Vagina (tissue), 2 donors: ENCODE results near the gene DDX23. TPM values are rescaled to one million over a fixed set of nuclear protein-coding genes. Genes with fewer than 3 reads are reported as not detected.
A peak's percentile ranks its signal among the peaks of the same experiment; 100 is the strongest.

Experiments
- DNase-seq, 2 donors: peaks; one replicate each; pipeline ENCODE4 v3.0.0-alpha.2; 2017; ENCODE audit errors: extremely low spot score in 2 of 2
- H3K27ac ChIP-seq: fragments of 200-600 bp; sonication (generic); one replicate; pipeline ENCODE4 v1.5.1; 2019
- H3K27me3 ChIP-seq: fragments of 200-600 bp; sonication (generic); one replicate; pipeline ENCODE4 v1.5.1; 2019
- H3K36me3 ChIP-seq, 2 donors: fragments of 200-600 bp; sonication (generic); one replicate each; pipeline ENCODE4 v1.5.1; 2017 to 2019
- H3K4me1 ChIP-seq: fragments of 200-600 bp; sonication (generic); one replicate; pipeline ENCODE4 v1.5.1; 2019
- H3K4me3 ChIP-seq, 2 donors: fragments of 200-600 bp; sonication (generic); 1 replicate in 1 of 2; 2 replicates in 1 of 2; pipeline ENCODE4 v1.5.1; 2016 to 2019
- H3K9me3 ChIP-seq: fragments of 200-600 bp; sonication (generic); one replicate; pipeline ENCODE4 v1.5.1; 2019
- CTCF ChIP-seq, 3 experiments: fragments of 450-650 bp in 2 of 3; fragments of 200-600 bp in 1 of 3; sonication (generic) in 1 of 3; IDR thresholded peaks; one replicate each; pipeline ENCODE4 v1.5.1; 2017 to 2019; ENCODE audit warnings: antibody characterized with exemption in 3 of 3, mild to moderate bottlenecking in 2 of 3, moderate library complexity in 2 of 3
- POLR2A ChIP-seq, 2 donors: fragments of 450-650 bp; IDR thresholded peaks; one replicate each; pipeline ENCODE4 v1.6.1; 2017; ENCODE audit warnings: antibody characterized with exemption in 2 of 2, mild to moderate bottlenecking in 2 of 2, moderate library complexity in 2 of 2
- POLR2AphosphoS5 ChIP-seq, 2 donors: sonication (generic); formaldehyde crosslinking; IDR thresholded peaks; one replicate each; pipeline ENCODE4 v1.9.0; 2017; ENCODE audit warnings: antibody characterized with exemption in 2 of 2, mild to moderate bottlenecking in 2 of 2, low read depth in 1 of 2; ENCODE audit not compliant: insufficient read depth in 1 of 2
- intact Hi-C: fragments of 100-400 bp; cut with DNase I; formaldehyde crosslinking; loops from one replicate; pipeline ENCODE4 v1.15.1; 2023
- total RNA-seq: library from RNA; depleted of rRNA; stranded (reverse); fragments of >200 nt; gene quantifications from one replicate; pipeline ENCODE4 v1.2.3, GENCODE V29; 2016

DDX23 gene
- total RNA-seq, 1 donor from 2014 or later = 57.9 TPM

GRCh38 chr12:48788854-48789775, 62.8 kb downstream of the DDX23 start, which contains the start of gene ADCY6:
Gene ADCY6, minus strand, starts transcription at chr12:48789089. Its CDS starts 5,655 bp downstream, at chr12:48783434.
- peak in 1 of 2 donors; percentile 85 for DNase-seq
- intact Hi-C loops = no loop called here
- H3K4me3 ChIP-seq = peak within 1 kb of the TSS; percentile 81 to 97
- H3K27ac ChIP-seq = peak within 1 kb of the TSS; percentile 94
- H3K27me3 ChIP-seq = no peaks in the 10 kb centered on the region
- H3K4me1 ChIP-seq = peaks cover 39% of the 10 kb centered on the region
- no peaks in the 10 kb centered on the region for H3K36me3 ChIP-seq
- H3K9me3 ChIP-seq = no peaks in the 10 kb centered on the region
- TF ChIP-seq CTCF (IDR thresholded peaks at IDR 0.05) (no peak), POLR2AphosphoS5 (IDR thresholded peaks at IDR 0.05; ENCODE audit: insufficient read depth in 1 of 2, low read depth in 1 of 2) (peak in 1 of 2 donors; percentile 21), POLR2A (IDR thresholded peaks at IDR 0.05) (peak in 1 of 2 donors; percentile 30)

GRCh38 chr12:48788524-48788853, 63.5 kb downstream of the DDX23 start:
- peak overlapping the region; percentile 94 for H3K27ac ChIP-seq
- H3K27me3 ChIP-seq = no peaks in the 10 kb centered on the region
- H3K4me1 ChIP-seq = peaks cover 39% of the 10 kb centered on the region
- DNase-seq = peak in 1 of 2 donors; percentile 79
- TF ChIP-seq POLR2AphosphoS5 (IDR thresholded peaks at IDR 0.05; ENCODE audit: insufficient read depth in 1 of 2, low read depth in 1 of 2) = no peak
- TF ChIP-seq CTCF (IDR thresholded peaks at IDR 0.05) = no peak
- TF ChIP-seq POLR2A (IDR thresholded peaks at IDR 0.05) = no peak
- no peaks in the 10 kb centered on the region for H3K36me3 ChIP-seq
- no peaks in the 10 kb centered on the region for H3K9me3 ChIP-seq
- peak overlapping the region; percentile 81 to 97 for H3K4me3 ChIP-seq
- intact Hi-C loops = no loop called here

GRCh38 chr12:48787791-48788523, 64.0 kb downstream of the DDX23 start:
- intact Hi-C loops = no loop called here
- H3K27me3 ChIP-seq = no peaks in the 10 kb centered on the region
- H3K36me3 ChIP-seq = peaks cover 0 to 2% of the 10 kb centered on the region in 2 donors
- DNase-seq = peak in 1 of 2 donors; percentile 83
- peaks cover 39% of the 10 kb centered on the region for H3K4me1 ChIP-seq
- TF ChIP-seq POLR2A (IDR thresholded peaks at IDR 0.05) (no peak), POLR2AphosphoS5 (IDR thresholded peaks at IDR 0.05; ENCODE audit: insufficient read depth in 1 of 2, low read depth in 1 of 2) (no peak), CTCF (IDR thresholded peaks at IDR 0.05) (no peak)
- H3K9me3 ChIP-seq = no peaks in the 10 kb centered on the region
- H3K4me3 ChIP-seq = peak overlapping the region; percentile 81 to 97
- peak overlapping the region; percentile 94 for H3K27ac ChIP-seq

GRCh38 chr12:48786591-48787544, 65.1 kb downstream of the DDX23 start:
- intact Hi-C loops = no loop called here
- Histone ChIP-seq H3K9me3 (no peaks in the 10 kb centered on the region), H3K27ac (peak overlapping the region; percentile 94), H3K36me3 (peaks cover 0 to 5% of the 10 kb centered on the region in 2 donors), H3K4me3 (peak overlapping the region; percentile 81 to 97), H3K4me1 (peaks cover 43% of the 10 kb centered on the region), H3K27me3 (no peaks in the 10 kb centered on the region)
- TF ChIP-seq POLR2A (IDR thresholded peaks at IDR 0.05) (no peak), POLR2AphosphoS5 (IDR thresholded peaks at IDR 0.05; ENCODE audit: insufficient read depth in 1 of 2, low read depth in 1 of 2) (no peak), CTCF (IDR thresholded peaks at IDR 0.05) (no peak)
- DNase-seq = peak in 1 of 2 donors; percentile 78
